Activated CD8-positive, alpha-beta T cell treated with anti-CD3 and anti-CD28 coated beads for 36 hours (primary cell): ENCODE data around the gene GPR156. TPM values are rescaled to one million over a fixed set of nuclear protein-coding genes. Genes with fewer than 3 reads are reported as not detected.
"Not testable (repeated sequence)": the region's sequence is repeated elsewhere in the genome, so short reads cannot be mapped to it uniquely, and the experiment has no call there.

Source experiments
- ATAC-seq: fragments of 200-7000 bp; cut with Tn5 transposase; one replicate; pipeline ENCODE4 v1.10.0; 2021; ENCODE audit warnings: mild to moderate bottlenecking, moderate library complexity
- CTCF ChIA-PET: fragments of 350-600 bp; sonication (Branson Sonifier 250); formaldehyde crosslinking; loops from one replicate; lab custom pipeline; 2021; ENCODE audit warnings: antibody characterized with exemption; lab: Charles Lee
- POLR2A ChIA-PET: fragments of 350-600 bp; sonication (Branson Sonifier 250); formaldehyde crosslinking; loops from one replicate; lab custom pipeline; 2021; ENCODE audit warnings: antibody characterized with exemption; lab: Charles Lee
- DNase-seq: peaks from one replicate; pipeline ENCODE4 v3.0.0-alpha.2; 2020
- H3K27ac Mint-ChIP-seq: one replicate; pipeline ENCODE4 v1.8.0; 2021; ENCODE audit warnings: mild to moderate bottlenecking, mixed read lengths
- H3K27me3 Mint-ChIP-seq: one replicate; pipeline ENCODE4 v1.8.0; 2021; ENCODE audit warnings: mixed read lengths
- H3K36me3 Mint-ChIP-seq: one replicate; pipeline ENCODE4 v1.8.0; 2021; ENCODE audit warnings: low read depth, mixed read lengths
- H3K4me1 Mint-ChIP-seq: one replicate; pipeline ENCODE4 v1.8.0; 2021; ENCODE audit warnings: low read depth, mixed read lengths
- H3K4me3 Mint-ChIP-seq: one replicate; pipeline ENCODE4 v1.8.0; 2021; ENCODE audit warnings: mild to moderate bottlenecking, moderate library complexity, mixed read lengths
- H3K9me3 Mint-ChIP-seq: one replicate; pipeline ENCODE4 v1.8.0; 2021; ENCODE audit warnings: mixed read lengths
- CTCF ChIP-seq: fragments of 200-600 bp; IDR thresholded peaks from one replicate; pipeline ENCODE4 v1.8.0; 2022; ENCODE audit warnings: antibody characterized with exemption, mild to moderate bottlenecking
- intact Hi-C: fragments of 100-400 bp; cut with micrococcal nuclease; formaldehyde crosslinking; loops from one replicate; pipeline ENCODE4 v1.10.0; 2022
- total RNA-seq, 2 experiments: library from RNA; stranded (reverse); gene quantifications; one replicate each; pipeline ENCODE4 v1.2.3, GENCODE V29; 2021

Gene GPR156
- total RNA-seq, 2 experiments from 2014 or later = not detected

- ChIA-PET CTCF (interaction anchor here (2.1 kb wide), 1 partner anchor 177 kb away, joined by 17 read pairs; no protein-coding TSS in a partner anchor), POLR2A (interaction anchor here (0.7 kb wide), 1 partner anchor 79 kb away, joined by 3 read pairs; no protein-coding TSS in a partner anchor)
- Mint-ChIP-seq H3K36me3 (no peaks in the 10 kb centered on the region), H3K9me3 (no peaks in the 10 kb centered on the region), H3K27ac (no peak overlapping the region), H3K4me1 (no peaks in the 10 kb centered on the region), H3K27me3 (peaks cover 21% of the 10 kb centered on the region), H3K4me3 (no peak overlapping the region)
- ATAC-seq = no peak
- intact Hi-C loops = loop anchor here (5.0 kb wide), 1 partner anchor 318 kb away; no protein-coding TSS in a partner anchor
- no peak for DNase-seq
- TF ChIP-seq CTCF = no peak
Measured at GRCh38 chr3:120239644-120240043, 45.4 kb downstream of the GPR156 start.

GRCh38 chr3:120227710-120228347 lies 57.2 kb downstream of the GPR156 start:
- Mint-ChIP-seq H3K36me3 (no peaks in the 10 kb centered on the region), H3K27ac (no peak overlapping the region), H3K4me1 (peaks cover 8% of the 10 kb centered on the region), H3K27me3 (no peaks in the 10 kb centered on the region), H3K9me3 (no peaks in the 10 kb centered on the region), H3K4me3 (no peak overlapping the region)
- DNase-seq (peak; percentile 12), ATAC-seq (peak; percentile 69)
- ChIA-PET CTCF (interaction anchor here (1.0 to 1.5 kb wide), 3 partner anchors 9 to 189 kb away, joined by 3 to 6 read pairs (median 5); no protein-coding TSS in a partner anchor), POLR2A (no interaction called here)
- intact Hi-C loops = no loop called here
- no peak for TF ChIP-seq CTCF

GRCh38 chr3:120224237-120224636 lies 60.8 kb downstream of the GPR156 start:
- no peak for ATAC-seq
- H3K9me3 Mint-ChIP-seq = no peaks in the 10 kb centered on the region
- CTCF ChIA-PET = interaction anchor here (1.8 kb wide), 1 partner anchor 193 kb away, joined by 5 read pairs; no protein-coding TSS in a partner anchor

GRCh38 chr3:120218981-120219380 lies 66.0 kb downstream of the GPR156 start:
- Mint-ChIP-seq H3K4me1 (no peaks in the 10 kb centered on the region), H3K27me3 (peaks cover 2% of the 10 kb centered on the region), H3K9me3 (no peaks in the 10 kb centered on the region), H3K27ac (no peak overlapping the region), H3K4me3 (no peak overlapping the region), H3K36me3 (no peaks in the 10 kb centered on the region)
- DNase-seq (no peak), ATAC-seq (no peak)
- ChIA-PET CTCF (interaction anchor here (0.6 kb wide), 1 partner anchor 8 kb away, joined by 3 read pairs; no protein-coding TSS in a partner anchor), POLR2A (no interaction called here)
- no peak for TF ChIP-seq CTCF
- intact Hi-C loops = no loop called here

More at GRCh38 chr3:120224237-120224636, 60.8 kb downstream of the GPR156 start:
- H3K36me3 Mint-ChIP-seq = no peaks in the 10 kb centered on the region
- peaks cover 8% of the 10 kb centered on the region for H3K4me1 Mint-ChIP-seq
- peaks cover 2% of the 10 kb centered on the region for H3K27me3 Mint-ChIP-seq
- no peak overlapping the region for H3K27ac Mint-ChIP-seq
- no peak for TF ChIP-seq CTCF
- no peak overlapping the region for H3K4me3 Mint-ChIP-seq
- intact Hi-C loops = no loop called here
- POLR2A ChIA-PET = no interaction called here
- no peak for DNase-seq

- H3K4me1 Mint-ChIP-seq, H3K4me3 Mint-ChIP-seq, intact Hi-C loops, DNase-seq, H3K9me3 Mint-ChIP-seq, CTCF ChIA-PET, H3K36me3 Mint-ChIP-seq, POLR2A ChIA-PET, H3K27me3 Mint-ChIP-seq, H3K27ac Mint-ChIP-seq, ATAC-seq: not testable (repeated sequence)
Measured at GRCh38 chr3:120216633-120217032, 68.4 kb downstream of the GPR156 start.
